HG03095 (cell line): Measurements from ENCODE around the gene SCARF2.
"Not testable (repeated sequence)": the region's sequence is repeated elsewhere in the genome, so short reads cannot be mapped to it uniquely, and the experiment has no call there.

Experiments used
- ATAC-seq: cut with Tn5 transposase; IDR thresholded peaks from one replicate; pipeline ENCODE4 v1.9.1; 2021; ENCODE audit warnings: moderate library complexity; ENCODE audit not compliant: unreplicated experiment

The SCARF2 gene

GRCh38 chr22:20437613-20438426 lies at the start of gene SCARF2:
SCARF2 (minus strand) TSS chr22:20437825; CDS start chr22:20437754, 71 bp downstream.
- ATAC-seq, result no peak

GRCh38 chr22:20486229-20486628 lies 48.6 kb upstream of the SCARF2 start:
- no peak for ATAC-seq

GRCh38 chr22:20484948-20485683 lies 47.5 kb upstream of the SCARF2 start:
- no peak for ATAC-seq

- ATAC-seq, result no peak
Observed at GRCh38 chr22:20483771-20484170, 46.1 kb upstream of the SCARF2 start.

- ATAC-seq, result not testable (repeated sequence)
Observed at GRCh38 chr22:20483143-20483506, 45.5 kb upstream of the SCARF2 start.

- ATAC-seq, result no peak
Observed at GRCh38 chr22:20479612-20480196, 42.1 kb upstream of the SCARF2 start.

GRCh38 chr22:20478059-20478458 lies 40.4 kb upstream of the SCARF2 start:
- not testable (repeated sequence) for ATAC-seq

GRCh38 chr22:20475569-20475968 lies 37.9 kb upstream of the SCARF2 start:
- ATAC-seq, result not testable (repeated sequence)

- ATAC-seq, result no peak
Observed at GRCh38 chr22:20475115-20475436, 37.5 kb upstream of the SCARF2 start.

- ATAC-seq, result no peak
Observed at GRCh38 chr22:20472629-20473442, 35.2 kb upstream of the SCARF2 start.

- ATAC-seq, result no peak
Observed at GRCh38 chr22:20471126-20471833, 33.7 kb upstream of the SCARF2 start.

- ATAC-seq, result not testable (repeated sequence)
Observed at GRCh38 chr22:20470525-20470924, 32.9 kb upstream of the SCARF2 start.

- no peak for ATAC-seq
Observed at GRCh38 chr22:20469110-20469868, 31.7 kb upstream of the SCARF2 start.

- no peak for ATAC-seq
Observed at GRCh38 chr22:20466659-20467379, 29.2 kb upstream of the SCARF2 start.

- ATAC-seq, result no peak
Observed at GRCh38 chr22:20465759-20466077, 28.1 kb upstream of the SCARF2 start.

GRCh38 chr22:20464912-20465758 lies 27.5 kb upstream of the SCARF2 start:
- ATAC-seq, result no peak

- ATAC-seq, result no peak
Observed at GRCh38 chr22:20464096-20464614, 26.5 kb upstream of the SCARF2 start.
